Gastrocnemius medialis (tissue), 4 donors: ENCODE data around the gene SMYD3. TPM values are rescaled to one million over a fixed set of nuclear protein-coding genes. Genes with fewer than 3 reads are reported as not detected.

Experiments used
- ATAC-seq, 2 donors: fragments of 150-250 bp; one replicate each; pipeline ENCODE4 v1.9.1; 2016
- DNase-seq, 2 donors: peaks; one replicate each; pipeline ENCODE4 v3.0.0-alpha.2; 2019
- H3K27ac ChIP-seq, 4 donors: fragments of 200-600 bp; sonication (generic); 1 replicate in 1 of 4; 2 replicates in 3 of 4; pipeline ENCODE4 v1.5.1; 2016 to 2018; ENCODE audit warnings: mild to moderate bottlenecking in 2 of 4, moderate library complexity in 1 of 4
- H3K27me3 ChIP-seq, 3 donors: fragments of 200-600 bp; sonication (generic) in 2 of 3; 1 replicate in 1 of 3; 2 replicates in 2 of 3; pipeline versions ENCODE4 v1.5.1 to v1.6.0; 2016 to 2019; ENCODE audit warnings: mild to moderate bottlenecking in 1 of 3, moderate library complexity in 1 of 3
- H3K36me3 ChIP-seq, 2 donors: fragments of 200-600 bp; sonication (generic) in 1 of 2; one replicate each; pipeline ENCODE4 v1.5.1; 2017 to 2018
- H3K4me1 ChIP-seq, 2 donors: fragments of 200-600 bp; sonication (generic) in 1 of 2; one replicate each; pipeline ENCODE4 v1.5.1; 2016 to 2017; ENCODE audit warnings: mild to moderate bottlenecking in 2 of 2
- H3K4me3 ChIP-seq, 4 donors: fragments of 200-600 bp; sonication (generic) in 3 of 4; 1 replicate in 1 of 4; 2 replicates in 3 of 4; pipeline ENCODE4 v1.5.1; 2016 to 2019; ENCODE audit warnings: mild to moderate bottlenecking in 2 of 4
- H3K9me3 ChIP-seq, 3 donors: fragments of 200-600 bp; sonication (generic) in 2 of 3; 1 replicate in 1 of 3; 2 replicates in 2 of 3; pipeline ENCODE4 v1.5.1; 2016 to 2019
- CTCF ChIP-seq, 5 experiments: fragments of 450-650 bp in 3 of 5; fragments of 200-600 bp in 2 of 5; sonication (generic) in 2 of 5; IDR thresholded peaks in 4 of 5; conservative IDR thresholded peaks in 1 of 5; 1 replicate in 4 of 5; 2 replicates in 1 of 5; pipeline ENCODE4 v1.5.1; 2016 to 2019; ENCODE audit warnings: antibody characterized with exemption in 5 of 5, mild to moderate bottlenecking in 3 of 5, moderate library complexity in 3 of 5
- POLR2A ChIP-seq, 2 donors: fragments of 450-650 bp; IDR thresholded peaks; one replicate each; pipeline ENCODE4 v1.6.1; 2017; ENCODE audit warnings: antibody characterized with exemption in 2 of 2, mild to moderate bottlenecking in 2 of 2, moderate library complexity in 2 of 2
- in situ Hi-C, 4 donors: fragments of 200-750 bp; cut with MboI; loops; one replicate each; pipeline versions ENCODE4 v1.15.0 to v1.8.0; 2017; ENCODE audit warnings: low sequenced_read_pairs in 4 of 4
- intact Hi-C: fragments of 100-400 bp; cut with DNase I; formaldehyde crosslinking; loops from one replicate; pipeline ENCODE4 v1.15.1; 2023; ENCODE audit warnings: low total_unique reads
- total RNA-seq, 4 donors: library from RNA; depleted of rRNA; stranded (reverse); fragments of >200 nt; gene quantifications; one replicate each; pipeline versions ENCODE4 v1.1.0 to v1.2.3, GENCODE V29; 2016

The SMYD3 gene
- total RNA-seq, 4 donors from 2014 or later, result 4.4 to 10.3 (median 6.3) TPM

- intact Hi-C loops, result no loop called here
- no peaks in the 10 kb centered on the region for H3K4me1 ChIP-seq
- DNase-seq, result no peak
Measured at GRCh38 chr1:245987577-245987976, 519.5 kb downstream of the SMYD3 start.

GRCh38 chr1:245987219-245987545, 519.9 kb downstream of the SMYD3 start:
- DNase-seq (no peak), ATAC-seq (no peak)
- intact Hi-C loops, result no loop called here
- Histone ChIP-seq H3K4me1 (no peaks in the 10 kb centered on the region), H3K27me3 (no peaks in the 10 kb centered on the region), H3K36me3 (no peaks in the 10 kb centered on the region), H3K9me3 (no peaks in the 10 kb centered on the region), H3K27ac (no peak overlapping the region), H3K4me3 (no peak overlapping the region)
- in situ Hi-C loops, result no loop called here
- TF ChIP-seq POLR2A (IDR thresholded peaks at IDR 0.05) (no peak), CTCF (IDR thresholded peaks at IDR 0.05 in 4 of 5, conservative IDR thresholded peaks at IDR 0.05 in 1 of 5) (no peak)

More at GRCh38 chr1:245987577-245987976, 519.5 kb downstream of the SMYD3 start:
- Histone ChIP-seq H3K4me3 (no peak overlapping the region), H3K27ac (no peak overlapping the region), H3K27me3 (no peaks in the 10 kb centered on the region), H3K9me3 (no peaks in the 10 kb centered on the region), H3K36me3 (no peaks in the 10 kb centered on the region)
- no peak for TF ChIP-seq CTCF (IDR thresholded peaks at IDR 0.05 in 4 of 5, conservative IDR thresholded peaks at IDR 0.05 in 1 of 5)
- in situ Hi-C loops, result no loop called here
- no peak for ATAC-seq

- ATAC-seq, result no peak
- intact Hi-C loops (no loop called here), in situ Hi-C loops (no loop called here)
- TF ChIP-seq POLR2A (IDR thresholded peaks at IDR 0.05) (no peak), CTCF (IDR thresholded peaks at IDR 0.05 in 4 of 5, conservative IDR thresholded peaks at IDR 0.05 in 1 of 5) (no peak)
- no peak overlapping the region for H3K27ac ChIP-seq
- DNase-seq, result no peak
- H3K4me1 ChIP-seq, result no peaks in the 10 kb centered on the region
- H3K36me3 ChIP-seq, result no peaks in the 10 kb centered on the region
- no peaks in the 10 kb centered on the region for H3K27me3 ChIP-seq
- H3K4me3 ChIP-seq, result no peak overlapping the region
- H3K9me3 ChIP-seq, result no peaks in the 10 kb centered on the region
Measured at GRCh38 chr1:245986404-245987218, 520.5 kb downstream of the SMYD3 start.

GRCh38 chr1:245984390-245985155, 522.5 kb downstream of the SMYD3 start:
- Histone ChIP-seq H3K27ac (no peak overlapping the region), H3K27me3 (no peaks in the 10 kb centered on the region), H3K36me3 (no peaks in the 10 kb centered on the region), H3K4me3 (no peak overlapping the region), H3K9me3 (no peaks in the 10 kb centered on the region), H3K4me1 (no peaks in the 10 kb centered on the region)
- no peak for TF ChIP-seq POLR2A (IDR thresholded peaks at IDR 0.05)
- no peak for TF ChIP-seq CTCF (IDR thresholded peaks at IDR 0.05 in 4 of 5, conservative IDR thresholded peaks at IDR 0.05 in 1 of 5)
- intact Hi-C loops, result no loop called here
- no peak for ATAC-seq
- DNase-seq, result no peak
- in situ Hi-C loops, result no loop called here
